Measurements from ENCODE around the gene TEX2.

Gene TEX2

GRCh38 chr17:64111831-64112230, 151.2 kb downstream of the TEX2 start:
- no peak for DNase-seq (ENCODE audit: low read depth, low spot score)
- in situ Hi-C loops (cut with HindIII; ENCODE audit: low sequenced_read_pairs): no loop called here
- TF ChIP-seq, protein P1, sequence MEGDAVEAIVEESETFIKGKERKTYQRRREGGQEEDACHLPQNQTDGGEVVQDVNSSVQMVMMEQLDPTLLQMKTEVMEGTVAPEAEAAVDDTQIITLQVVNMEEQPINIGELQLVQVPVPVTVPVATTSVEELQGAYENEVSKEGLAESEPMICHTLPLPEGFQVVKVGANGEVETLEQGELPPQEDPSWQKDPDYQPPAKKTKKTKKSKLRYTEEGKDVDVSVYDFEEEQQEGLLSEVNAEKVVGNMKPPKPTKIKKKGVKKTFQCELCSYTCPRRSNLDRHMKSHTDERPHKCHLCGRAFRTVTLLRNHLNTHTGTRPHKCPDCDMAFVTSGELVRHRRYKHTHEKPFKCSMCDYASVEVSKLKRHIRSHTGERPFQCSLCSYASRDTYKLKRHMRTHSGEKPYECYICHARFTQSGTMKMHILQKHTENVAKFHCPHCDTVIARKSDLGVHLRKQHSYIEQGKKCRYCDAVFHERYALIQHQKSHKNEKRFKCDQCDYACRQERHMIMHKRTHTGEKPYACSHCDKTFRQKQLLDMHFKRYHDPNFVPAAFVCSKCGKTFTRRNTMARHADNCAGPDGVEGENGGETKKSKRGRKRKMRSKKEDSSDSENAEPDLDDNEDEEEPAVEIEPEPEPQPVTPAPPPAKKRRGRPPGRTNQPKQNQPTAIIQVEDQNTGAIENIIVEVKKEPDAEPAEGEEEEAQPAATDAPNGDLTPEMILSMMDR (IDR thresholded peaks at IDR 0.05; ENCODE audit: low read depth, low read length): no peak
- no peak overlapping the region for H3K4me3 ChIP-seq (ENCODE audit: low read depth, low read length)

- TF ChIP-seq, protein P1 (IDR thresholded peaks at IDR 0.05; ENCODE audit: low read depth, low read length): no peak
- no peak overlapping the region for H3K4me3 ChIP-seq (ENCODE audit: low read depth, low read length)
- in situ Hi-C loops (cut with HindIII; ENCODE audit: low sequenced_read_pairs): no loop called here
- no peak for DNase-seq (ENCODE audit: low read depth, low spot score)
Measured at GRCh38 chr17:64110379-64111152, 152.5 kb downstream of the TEX2 start.

DNA sequence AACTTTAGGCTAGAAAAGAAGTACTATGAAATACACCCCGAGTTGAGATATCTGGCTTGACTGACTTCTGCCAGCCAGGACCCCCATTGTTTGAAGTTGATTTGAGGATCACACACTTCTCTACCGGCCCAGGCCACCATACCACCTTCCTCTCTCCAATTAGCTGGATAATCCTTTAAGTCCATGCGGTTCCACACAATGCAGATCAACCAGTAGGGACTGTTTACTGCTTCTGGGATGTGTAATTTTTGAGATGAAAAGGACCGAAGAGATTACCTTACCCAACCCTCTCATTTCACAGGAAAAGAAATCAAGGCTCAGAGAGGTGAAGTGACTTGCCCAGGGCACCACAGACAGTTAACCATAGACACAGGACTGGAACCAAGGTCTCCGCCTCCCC, 153.7 kb downstream of the TEX2 start:
- in situ Hi-C loops (cut with HindIII; ENCODE audit: low sequenced_read_pairs): no loop called here
- H3K4me3 ChIP-seq (ENCODE audit: low read depth, low read length): no peak overlapping the region
- TF ChIP-seq, protein P1 (IDR thresholded peaks at IDR 0.05; ENCODE audit: low read depth, low read length): no peak
- DNase-seq (ENCODE audit: low read depth, low spot score): no peak

DNA sequence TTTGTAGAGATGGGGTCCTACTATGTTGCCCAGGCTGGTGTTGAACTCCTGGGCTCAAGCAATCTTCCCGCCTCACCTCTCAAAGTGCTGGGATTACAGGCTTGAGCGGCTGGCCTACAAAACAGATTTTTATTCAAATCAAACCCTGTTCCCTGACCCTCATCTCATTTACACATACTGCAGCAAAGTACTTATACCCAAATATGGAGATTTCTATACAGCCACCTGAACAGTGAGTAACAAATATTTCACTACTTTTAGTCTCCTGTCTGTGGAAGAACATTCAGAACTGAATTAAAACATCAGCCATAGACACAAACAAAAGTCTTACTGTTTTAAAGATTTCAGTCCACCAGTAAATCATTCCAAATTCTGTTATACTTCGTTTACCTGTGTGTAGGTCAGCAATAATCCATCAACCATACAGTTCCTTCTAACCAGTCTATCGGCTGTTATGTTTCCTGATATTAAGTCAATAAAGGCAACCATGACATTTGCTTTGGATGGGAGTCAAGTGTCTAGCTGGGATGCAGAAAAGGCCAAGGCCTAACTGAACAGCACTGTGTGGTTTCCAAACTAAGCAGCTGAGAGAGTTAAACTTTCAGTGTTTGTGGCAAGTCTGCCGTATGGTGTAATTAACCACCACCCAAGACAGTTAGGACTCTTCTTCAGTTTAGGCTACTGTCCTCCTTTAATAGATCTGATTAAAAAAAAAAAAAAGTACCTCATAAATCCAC, 155.4 kb downstream of the TEX2 start:
- in situ Hi-C loops (cut with HindIII; ENCODE audit: low sequenced_read_pairs): no loop called here
- H3K4me3 ChIP-seq (ENCODE audit: low read depth, low read length): no peak overlapping the region
- TF ChIP-seq, protein P1 (IDR thresholded peaks at IDR 0.05; ENCODE audit: low read depth, low read length): no peak
- DNase-seq (ENCODE audit: low read depth, low spot score): peak; percentile 32

GRCh38 chr17:64106918-64107317, 156.1 kb downstream of the TEX2 start:
- in situ Hi-C loops (cut with HindIII; ENCODE audit: low sequenced_read_pairs): no loop called here
- TF ChIP-seq, protein P1 (IDR thresholded peaks at IDR 0.05; ENCODE audit: low read depth, low read length): no peak
- no peak for DNase-seq (ENCODE audit: low read depth, low spot score)
- no peak overlapping the region for H3K4me3 ChIP-seq (ENCODE audit: low read depth, low read length)

GRCh38 chr17:64103391-64104364, 159.4 kb downstream of the TEX2 start:
- DNase-seq (ENCODE audit: low read depth, low spot score): no peak
- TF ChIP-seq, protein P1 (IDR thresholded peaks at IDR 0.05; ENCODE audit: low read depth, low read length): no peak
- no peak overlapping the region for H3K4me3 ChIP-seq (ENCODE audit: low read depth, low read length)
- in situ Hi-C loops (cut with HindIII; ENCODE audit: low sequenced_read_pairs): no loop called here

Measured in astrocyte of the spinal cord (primary cell).